ENCODE results near the gene MICU2.

- no peak for TF ChIP-seq CTCF (conservative IDR thresholded peaks at IDR 0.05; ENCODE audit: low read depth, low read length)
- no peak for TF ChIP-seq EZH2 (IDR thresholded peaks at IDR 0.05; ENCODE audit: borderline replicate concordance, low read depth, low read length, poor library complexity, severe bottlenecking)
Measured at GRCh38 chr13:21529146-21529893, 74.7 kb downstream of the MICU2 start.

All from A673 (cell line).